Measurements from ENCODE around the gene CELF5.

The CELF5 gene

DNA sequence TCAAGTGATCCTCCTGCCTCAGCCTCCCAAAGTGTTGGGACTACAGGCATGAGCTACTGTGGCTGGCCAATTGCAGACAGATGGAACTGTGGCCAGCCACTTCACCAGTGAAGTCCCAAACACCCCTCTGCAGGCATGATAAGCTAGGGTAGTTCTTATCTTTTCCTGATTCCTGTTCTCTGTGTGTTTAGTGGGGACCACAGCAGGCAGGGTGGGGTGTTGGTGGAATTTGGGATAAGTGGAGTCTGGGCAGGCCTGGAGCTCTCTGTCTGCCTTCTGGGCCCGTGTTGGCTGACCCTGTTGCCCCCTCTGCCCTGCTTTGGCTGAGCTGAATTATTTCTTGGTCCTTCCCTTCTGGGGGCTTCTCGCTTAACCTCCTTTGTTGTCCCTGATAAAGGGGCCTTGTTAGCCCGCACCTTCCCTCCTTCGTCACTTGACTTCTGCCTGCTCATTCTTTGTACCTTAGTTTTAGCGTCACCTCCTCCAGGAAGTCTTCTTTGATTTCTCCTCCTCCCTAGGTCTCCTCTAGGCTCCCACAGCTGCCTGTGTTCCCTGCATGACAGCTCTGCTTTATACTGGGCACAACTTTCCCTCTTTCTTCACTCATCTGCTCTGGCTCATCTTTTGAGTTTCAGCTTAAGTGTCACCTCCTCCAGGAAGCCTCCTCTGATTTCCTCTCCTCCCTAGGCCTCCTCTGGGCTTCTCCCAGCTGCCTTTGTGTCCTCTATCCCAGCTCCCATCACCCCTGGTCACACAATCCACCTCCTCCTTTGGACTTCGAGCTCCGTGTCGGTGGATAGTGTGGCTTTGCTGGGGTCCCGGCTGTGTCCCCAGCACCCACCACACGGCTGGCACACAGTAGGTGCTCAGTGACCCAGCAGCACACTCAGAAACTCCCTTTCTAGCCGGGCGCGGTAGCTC lies 40.5 kb upstream of the CELF5 start:
- no peak overlapping the region for H3K9ac ChIP-seq (ENCODE audit: low read depth, low read length, poor library complexity)
- peaks cover 0 to 3% of the 10 kb centered on the region in 2 donors for H3K36me3 ChIP-seq (replicated peaks in 1 of 2; ENCODE audit: control insufficient read depth in 2 of 2, insufficient read depth in 2 of 2, low read length in 2 of 2)
- no peak overlapping the region for H3K4ac ChIP-seq (ENCODE audit: low read length)
- H2AFZ ChIP-seq (ENCODE audit: low read length): peak overlapping the region; percentile 96
- H3K27ac ChIP-seq (replicated peaks; ENCODE audit: low read length): no peak overlapping the region
- peak overlapping the region; percentile 3 for H2BK15ac ChIP-seq (ENCODE audit: low read length)
- no peaks in the 10 kb centered on the region for H3K9me3 ChIP-seq (replicated peaks in 1 of 2; ENCODE audit: control insufficient read depth in 2 of 2, insufficient read depth in 1 of 2, low read depth in 1 of 2, low read length in 2 of 2)
- peaks cover 6 to 12% of the 10 kb centered on the region in 2 donors for H3K4me1 ChIP-seq (ENCODE audit: control insufficient read depth in 2 of 2, insufficient read depth in 1 of 2, low read depth in 1 of 2, low read length in 2 of 2)
- H3K14ac ChIP-seq (ENCODE audit: low read length): no peak overlapping the region
- peak overlapping the region; percentile 72 for H2AK5ac ChIP-seq (ENCODE audit: low read depth, low read length)
- H4K91ac ChIP-seq (ENCODE audit: low read depth, low read length, poor library complexity): no peak overlapping the region
- H2BK12ac ChIP-seq (ENCODE audit: low read length): no peak overlapping the region
- no peak overlapping the region for H2BK120ac ChIP-seq (ENCODE audit: low read depth, low read length)
- H3K79me1 ChIP-seq (ENCODE audit: low read depth, low read length): peaks cover 24% of the 10 kb centered on the region
- H3K23ac ChIP-seq (ENCODE audit: low read depth, low read length, poor library complexity): peak overlapping the region; percentile 14
- no peaks in the 10 kb centered on the region for H3K27me3 ChIP-seq (ENCODE audit: control insufficient read depth in 3 of 3, insufficient read depth in 3 of 3, low read depth in 1 of 3, low read length in 3 of 3)
- no peak overlapping the region for H3K18ac ChIP-seq (ENCODE audit: low read length)
- H3K4me3 ChIP-seq (ENCODE audit: low read length in 2 of 2): no peak overlapping the region
- WGBS, 2 donors (ENCODE audit: extremely low coverage in 2 of 2, insufficient read length in 2 of 2, insufficient replicate concordance in 1 of 2): no CpG with 5 or more reads among the region's 13 CpGs
- H2BK5ac ChIP-seq (ENCODE audit: low read length): no peak overlapping the region
- H3K4me2 ChIP-seq (ENCODE audit: insufficient read depth, low read length, poor library complexity, severe bottlenecking): no peak overlapping the region
- no peak for DNase-seq (ENCODE audit: low spot score)
- no peak overlapping the region for H4K8ac ChIP-seq (ENCODE audit: low read depth, low read length)

GRCh38 chr19:3184847-3185460 lies 39.5 kb upstream of the CELF5 start:
- Histone ChIP-seq H3K4me1 (ENCODE audit: control insufficient read depth in 2 of 2, insufficient read depth in 1 of 2, low read depth in 1 of 2, low read length in 2 of 2) (peaks cover 6 to 12% of the 10 kb centered on the region in 2 donors), H3K36me3 (replicated peaks in 1 of 2; ENCODE audit: control insufficient read depth in 2 of 2, insufficient read depth in 2 of 2, low read length in 2 of 2) (peaks cover 6 to 7% of the 10 kb centered on the region in 2 donors), H2BK5ac (ENCODE audit: low read length) (no peak overlapping the region), H2BK120ac (ENCODE audit: low read depth, low read length) (no peak overlapping the region), H3K18ac (ENCODE audit: low read length) (no peak overlapping the region), H3K79me1 (ENCODE audit: low read depth, low read length) (peaks cover 32% of the 10 kb centered on the region), H3K27ac (replicated peaks; ENCODE audit: low read length) (no peak overlapping the region), H3K4ac (ENCODE audit: low read length) (no peak overlapping the region), H4K91ac (ENCODE audit: low read depth, low read length, poor library complexity) (no peak overlapping the region), H2AK5ac (ENCODE audit: low read depth, low read length) (no peak overlapping the region), H4K8ac (ENCODE audit: low read depth, low read length) (no peak overlapping the region), H3K23ac (ENCODE audit: low read depth, low read length, poor library complexity) (no peak overlapping the region), H2BK15ac (ENCODE audit: low read length) (no peak overlapping the region), H3K27me3 (ENCODE audit: control insufficient read depth in 3 of 3, insufficient read depth in 3 of 3, low read depth in 1 of 3, low read length in 3 of 3) (no peaks in the 10 kb centered on the region), H3K9me3 (replicated peaks in 1 of 2; ENCODE audit: control insufficient read depth in 2 of 2, insufficient read depth in 1 of 2, low read depth in 1 of 2, low read length in 2 of 2) (no peaks in the 10 kb centered on the region), H3K9ac (ENCODE audit: low read depth, low read length, poor library complexity) (no peak overlapping the region), H3K4me2 (ENCODE audit: insufficient read depth, low read length, poor library complexity, severe bottlenecking) (peak overlapping the region; percentile 74), H3K14ac (ENCODE audit: low read length) (no peak overlapping the region), H3K4me3 (ENCODE audit: low read length in 2 of 2) (peak overlapping the region; percentile 74 to 75), H2AFZ (ENCODE audit: low read length) (peak overlapping the region; percentile 96), H2BK12ac (ENCODE audit: low read length) (no peak overlapping the region)
- WGBS, 2 donors (ENCODE audit: extremely low coverage in 2 of 2, insufficient read length in 2 of 2, insufficient replicate concordance in 1 of 2): no CpG with 5 or more reads among the region's 14 CpGs
- no peak for DNase-seq (ENCODE audit: low spot score)

GRCh38 chr19:3185461-3186159 lies 38.9 kb upstream of the CELF5 start, which contains the start of gene NCLN:
Gene NCLN (plus strand): TSS chr19:3185930. CDS start chr19:3186031, 101 bp downstream.
- Histone ChIP-seq H3K9me3 (replicated peaks in 1 of 2; ENCODE audit: control insufficient read depth in 2 of 2, insufficient read depth in 1 of 2, low read depth in 1 of 2, low read length in 2 of 2) (no peaks in the 10 kb centered on the region), H2AK5ac (ENCODE audit: low read depth, low read length) (peak within 1 kb of the TSS; percentile 91), H2BK12ac (ENCODE audit: low read length) (no peak within 1 kb of the TSS), H2BK15ac (ENCODE audit: low read length) (peak within 1 kb of the TSS; percentile 43), H3K4me2 (ENCODE audit: insufficient read depth, low read length, poor library complexity, severe bottlenecking) (peak within 1 kb of the TSS; percentile 93), H3K4ac (ENCODE audit: low read length) (peak within 1 kb of the TSS; percentile 93), H3K4me3 (ENCODE audit: low read length in 2 of 2) (peak within 1 kb of the TSS; percentile 75 to 94), H4K91ac (ENCODE audit: low read depth, low read length, poor library complexity) (no peak within 1 kb of the TSS), H3K23ac (ENCODE audit: low read depth, low read length, poor library complexity) (peak within 1 kb of the TSS; percentile 98), H3K27me3 (ENCODE audit: control insufficient read depth in 3 of 3, insufficient read depth in 3 of 3, low read depth in 1 of 3, low read length in 3 of 3) (no peaks in the 10 kb centered on the region), H3K18ac (ENCODE audit: low read length) (peak within 1 kb of the TSS; percentile 93), H2AFZ (ENCODE audit: low read length) (peak within 1 kb of the TSS; percentile 96), H4K8ac (ENCODE audit: low read depth, low read length) (peak within 1 kb of the TSS; percentile 43), H3K14ac (ENCODE audit: low read length) (peak within 1 kb of the TSS; percentile 71), H2BK120ac (ENCODE audit: low read depth, low read length) (no peak within 1 kb of the TSS), H3K9ac (ENCODE audit: low read depth, low read length, poor library complexity) (peak within 1 kb of the TSS; percentile 99), H3K36me3 (replicated peaks in 1 of 2; ENCODE audit: control insufficient read depth in 2 of 2, insufficient read depth in 2 of 2, low read length in 2 of 2) (peaks cover 6 to 7% of the 10 kb centered on the region in 2 donors), H3K27ac (replicated peaks; ENCODE audit: low read length) (no peak within 1 kb of the TSS), H3K4me1 (ENCODE audit: control insufficient read depth in 2 of 2, insufficient read depth in 1 of 2, low read depth in 1 of 2, low read length in 2 of 2) (peaks cover 6 to 12% of the 10 kb centered on the region in 2 donors), H3K79me1 (ENCODE audit: low read depth, low read length) (peaks cover 37% of the 10 kb centered on the region), H2BK5ac (ENCODE audit: low read length) (peak within 1 kb of the TSS; percentile 90)
- no CpG with 5 or more reads among the region's 69 CpGs for WGBS, 2 donors (ENCODE audit: extremely low coverage in 2 of 2, insufficient read length in 2 of 2, insufficient replicate concordance in 1 of 2)
- DNase-seq (ENCODE audit: low spot score): peak; percentile 96
